Measurements from ENCODE around the gene SRP72.

DNA sequence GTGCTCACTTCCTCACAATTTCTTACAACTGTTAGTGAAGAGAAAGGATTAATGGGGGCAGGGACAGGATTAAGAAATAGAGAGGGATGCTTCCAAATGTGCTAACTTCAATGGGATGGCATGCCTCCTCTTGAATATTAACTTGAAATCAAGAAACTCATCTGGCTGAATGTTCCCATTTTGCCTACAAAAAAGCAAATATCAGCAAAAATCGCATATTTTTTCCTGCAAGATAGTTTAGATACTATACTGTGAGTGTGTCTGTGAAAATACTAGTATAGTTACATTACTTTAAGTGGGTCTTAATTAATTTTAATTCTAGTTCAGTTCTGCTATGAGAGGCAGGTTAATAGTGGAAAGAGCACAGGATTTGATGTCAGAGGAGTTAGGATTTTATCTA, 26.4 kb upstream of the SRP72 start:
- no peak for TF ChIP-seq CTCF (IDR thresholded peaks at IDR 0.05)
- no peak for TF ChIP-seq EZH2 (IDR thresholded peaks at IDR 0.05; ENCODE audit: borderline replicate concordance, insufficient read depth, low read depth, low read length, poor library complexity, severe bottlenecking)
